ENCODE results near the gene ICA1L.

DNA sequence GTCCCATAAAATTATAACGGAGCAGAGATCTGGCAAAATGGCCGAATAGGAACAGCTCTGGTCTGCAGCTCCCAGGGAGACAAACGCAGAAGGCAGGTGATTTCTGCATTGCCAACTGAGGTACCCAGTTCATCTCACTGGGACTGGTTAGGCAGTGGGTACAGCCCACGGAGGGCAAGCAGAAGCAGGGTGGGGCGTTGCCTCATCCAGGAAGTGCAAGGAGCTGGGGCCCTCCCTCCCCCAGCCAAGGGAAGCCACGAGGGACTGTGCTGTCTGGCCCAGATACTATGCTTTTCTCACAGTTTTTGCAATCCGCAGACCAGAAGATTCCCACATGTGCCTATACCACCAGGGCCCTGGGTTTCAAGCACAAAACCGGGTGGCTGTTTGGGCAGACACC, 22.8 kb downstream of the ICA1L start:
- TF ChIP-seq ZNF274 (IDR thresholded peaks at IDR 0.05; ENCODE audit: low read depth, low read length) (no peak), YY1 (IDR thresholded peaks at IDR 0.05; ENCODE audit: insufficient read depth, insufficient read length) (no peak)
